Cerebellar cortex (tissue), 1 donor: ENCODE results near the gene NMRK2.

ENCODE experiments used
- DNase-seq: peaks from one replicate; pipeline ENCODE4 v3.0.0-alpha.2; 2015; ENCODE audit warnings: low spot score

NMRK2 gene

GRCh38 chr19:3981736-3982681, 49.1 kb downstream of the NMRK2 start:
- DNase-seq: no peak

- no peak for DNase-seq
Measured at GRCh38 chr19:3982701-3983541, 50.1 kb downstream of the NMRK2 start.

GRCh38 chr19:3983542-3983914, 50.7 kb downstream of the NMRK2 start:
- no peak for DNase-seq

GRCh38 chr19:3983936-3984583, 51.2 kb downstream of the NMRK2 start:
- no peak for DNase-seq

- DNase-seq: no peak
Measured at GRCh38 chr19:3984584-3984907, 51.7 kb downstream of the NMRK2 start.

- peak; percentile 85 for DNase-seq
Measured at GRCh38 chr19:3984908-3985642, 52.2 kb downstream of the NMRK2 start, which contains the start of gene EEF2. Gene EEF2 (minus strand): TSS chr19:3985463. CDS start chr19:3985380, 83 bp downstream.

GRCh38 chr19:3985643-3986259, 52.9 kb downstream of the NMRK2 start:
- DNase-seq: no peak

- peak; percentile 94 for DNase-seq
Measured at GRCh38 chr19:3986260-3987041, 53.6 kb downstream of the NMRK2 start.

- peak; percentile 88 for DNase-seq
Measured at GRCh38 chr19:3987619-3988371, 54.9 kb downstream of the NMRK2 start.

- no peak for DNase-seq
Measured at GRCh38 chr19:3990815-3991117, 57.9 kb downstream of the NMRK2 start.
